DMS 273 (cell line): Measurements from ENCODE around the gene ATAD3A.

Experiments
- DNase-seq: peaks from one replicate; lab custom pipeline; 2025; ENCODE audit not compliant: unreplicated experiment; lab: John Stamatoyannopoulos, UW

ATAD3A gene

GRCh38 chr1:1538989-1539309 lies 27.0 kb downstream of the ATAD3A start:
- no peak for DNase-seq

- no peak for DNase-seq
Observed at GRCh38 chr1:1539310-1540089, 27.5 kb downstream of the ATAD3A start.

GRCh38 chr1:1540090-1540817 lies 28.3 kb downstream of the ATAD3A start, which contains the start of gene TMEM240:
TMEM240 (minus strand) TSS chr1:1540624; CDS start chr1:1540346, 278 bp downstream.
- DNase-seq: no peak

- DNase-seq: no peak
Observed at GRCh38 chr1:1540818-1541628, 29.1 kb downstream of the ATAD3A start.

GRCh38 chr1:1541956-1542765 lies 30.2 kb downstream of the ATAD3A start:
- no peak for DNase-seq

- DNase-seq: no peak
Observed at GRCh38 chr1:1542766-1543705, 31.1 kb downstream of the ATAD3A start.

GRCh38 chr1:1543706-1544099 lies 31.7 kb downstream of the ATAD3A start:
- no peak for DNase-seq

- no peak for DNase-seq
Observed at GRCh38 chr1:1544544-1544943, 32.6 kb downstream of the ATAD3A start.

GRCh38 chr1:1545946-1546737 lies 34.2 kb downstream of the ATAD3A start:
- no peak for DNase-seq

- no peak for DNase-seq
Observed at GRCh38 chr1:1547011-1547410, 35.0 kb downstream of the ATAD3A start.

- no peak for DNase-seq
Observed at GRCh38 chr1:1547476-1547875, 35.5 kb downstream of the ATAD3A start.

- no peak for DNase-seq
Observed at GRCh38 chr1:1548591-1548990, 36.6 kb downstream of the ATAD3A start.

- DNase-seq: no peak
Observed at GRCh38 chr1:1550087-1550486, 38.1 kb downstream of the ATAD3A start.

- DNase-seq: peak; percentile 73
Observed at GRCh38 chr1:1550591-1551432, 38.9 kb downstream of the ATAD3A start.

GRCh38 chr1:1551524-1552262 lies 39.7 kb downstream of the ATAD3A start:
- DNase-seq: no peak

GRCh38 chr1:1552263-1552639 lies 40.3 kb downstream of the ATAD3A start:
- no peak for DNase-seq

- DNase-seq: no peak
Observed at GRCh38 chr1:1553821-1554494, 42.0 kb downstream of the ATAD3A start.
